HEK293T (cell line): ENCODE results near the gene ONECUT2.
"Not testable (repeated sequence)": the region's sequence is repeated elsewhere in the genome, so short reads cannot be mapped to it uniquely, and the experiment has no call there.

Experiments
- CTCF ChIA-PET: fragments of 350-600 bp; formaldehyde crosslinking; extraction: SDS; loops from one replicate; lab custom pipeline; 2021; ENCODE audit warnings: antibody characterized with exemption, inconsistent platforms; lab: Yijun Ruan, JAX
- POLR2A ChIA-PET: fragments of 350-600 bp; formaldehyde crosslinking; extraction: SDS; loops from one replicate; lab custom pipeline; 2020; ENCODE audit warnings: antibody characterized with exemption, inconsistent platforms; lab: Yijun Ruan, JAX
- DNase-seq: peaks from one replicate; pipeline ENCODE4 v3.0.0; 2012; ENCODE audit warnings: mixed read lengths; ENCODE audit errors: extremely low spot score
- ARNT ChIP-seq: fragments of 450-650 bp; IDR thresholded peaks from 2 replicates; pipeline ENCODE4 v1.6.1; 2017; ENCODE audit warnings: mild to moderate bottlenecking
- BHLHE40 ChIP-seq: fragments of 450-650 bp; IDR thresholded peaks from 2 replicates; pipeline ENCODE4 v1.6.1; 2016; ENCODE audit warnings: mild to moderate bottlenecking, moderate library complexity, borderline replicate concordance
- CTBP1 ChIP-seq: fragments of 450-650 bp; IDR thresholded peaks from 2 replicates; pipeline ENCODE4 v1.6.1; 2016; ENCODE audit warnings: borderline replicate concordance
- ELF4 ChIP-seq: fragments of 450-650 bp; IDR thresholded peaks from 2 replicates; pipeline ENCODE4 v1.6.1; 2017; ENCODE audit warnings: antibody characterized with exemption
- FOXA1 ChIP-seq: fragments of 450-650 bp; IDR thresholded peaks from 2 replicates; pipeline ENCODE4 v1.6.1; 2016; ENCODE audit warnings: mild to moderate bottlenecking
- FOXK2 ChIP-seq: fragments of 450-650 bp; IDR thresholded peaks from 2 replicates; pipeline ENCODE4 v1.6.1; 2016; ENCODE audit warnings: mild to moderate bottlenecking
- FOXM1 ChIP-seq: fragments of 450-650 bp; IDR thresholded peaks from 2 replicates; pipeline ENCODE4 v1.6.1; 2017; ENCODE audit warnings: mild to moderate bottlenecking, borderline replicate concordance
- HDGF ChIP-seq: fragments of 450-650 bp; IDR thresholded peaks from 2 replicates; pipeline ENCODE4 v1.6.1; 2017; ENCODE audit warnings: antibody characterized with exemption, borderline replicate concordance
- L3MBTL2 ChIP-seq: fragments of 450-650 bp; conservative IDR thresholded peaks from 2 replicates; pipeline ENCODE4 v1.6.1; 2016; ENCODE audit warnings: mild to moderate bottlenecking
- LEF1 ChIP-seq: fragments of 450-650 bp; IDR thresholded peaks from 2 replicates; pipeline ENCODE4 v1.6.1; 2017; ENCODE audit warnings: mild to moderate bottlenecking, borderline replicate concordance
- NFRKB ChIP-seq: fragments of 450-650 bp; IDR thresholded peaks from 2 replicates; pipeline ENCODE4 v1.6.1; 2016; ENCODE audit warnings: mild to moderate bottlenecking, moderate library complexity
- SP1 ChIP-seq: fragments of 450-650 bp; IDR thresholded peaks from 2 replicates; pipeline ENCODE4 v1.6.1; 2017
- SUZ12 ChIP-seq: fragments of 450-650 bp; IDR thresholded peaks from 2 replicates; pipeline ENCODE4 v1.6.1; 2016; ENCODE audit warnings: mild to moderate bottlenecking
- TARDBP ChIP-seq: fragments of 450-650 bp; IDR thresholded peaks from 2 replicates; pipeline ENCODE4 v1.6.1; 2016
- ZNF384 ChIP-seq: fragments of 450-650 bp; IDR thresholded peaks from 2 replicates; pipeline ENCODE4 v1.6.1; 2016
- TF ChIP-seq, protein P1 (sequence below): fragments of 450-650 bp; IDR thresholded peaks from 2 replicates; pipeline ENCODE4 v1.6.1; 2016

ONECUT2 gene

DNA sequence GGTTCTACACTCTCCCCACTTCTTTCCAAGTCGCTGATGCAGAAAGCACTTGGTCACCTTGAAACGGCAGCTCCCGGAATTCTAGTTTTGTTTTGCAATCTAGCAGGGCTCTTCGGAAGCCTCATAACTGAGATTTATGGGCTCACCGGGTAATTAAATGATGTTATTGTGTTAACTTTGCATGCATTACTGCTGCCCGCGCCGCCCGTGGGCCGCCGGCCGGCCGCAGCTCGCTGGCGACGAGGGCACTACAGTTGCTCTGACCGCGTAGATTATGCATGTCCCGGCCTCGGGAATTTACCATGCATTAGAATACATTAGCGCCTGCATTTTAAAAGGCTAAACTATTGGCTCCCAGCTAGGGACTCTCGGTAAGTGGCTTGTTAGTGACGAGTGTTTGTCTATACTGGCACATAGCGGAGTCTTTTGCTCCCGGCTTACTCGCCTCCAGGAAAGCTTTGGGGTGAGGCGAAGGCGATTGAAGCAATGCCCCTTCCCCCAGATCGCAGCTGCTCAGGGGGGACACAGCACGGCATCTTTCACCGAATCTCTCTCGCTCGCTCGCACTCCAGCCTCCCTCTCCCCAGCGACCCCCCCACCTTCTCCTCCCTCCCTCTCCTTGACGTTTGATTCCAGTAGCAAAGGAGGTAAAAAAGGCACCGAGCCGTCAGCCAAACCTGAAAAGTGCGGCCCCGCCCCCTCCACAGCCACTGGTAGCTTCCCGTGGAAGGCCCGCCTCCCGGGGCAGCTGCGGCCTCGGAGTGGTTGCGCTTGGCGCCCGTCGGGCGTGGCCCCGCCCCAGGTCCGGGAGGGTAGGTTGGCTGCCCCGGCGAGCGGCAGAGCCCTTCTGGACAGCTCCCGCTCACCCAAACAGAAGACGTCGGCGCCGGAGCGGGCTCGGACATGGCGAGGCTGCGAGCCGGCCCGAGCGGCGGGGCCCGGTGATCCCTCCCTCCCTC, at the start of gene ONECUT2:
Gene ONECUT2, plus strand, starts transcription at position 839 of the 959 bp plus-strand sequence. CDS start 343 bp downstream, outside the sequence.
- TF ChIP-seq CTBP1 (no peak), L3MBTL2 (0 out of 2 replicates have a peak, but pooled peaks have one; percentile 40), SP1 (peak; percentile 59), ZNF384 (no peak)
- TF ChIP-seq, protein P1, sequence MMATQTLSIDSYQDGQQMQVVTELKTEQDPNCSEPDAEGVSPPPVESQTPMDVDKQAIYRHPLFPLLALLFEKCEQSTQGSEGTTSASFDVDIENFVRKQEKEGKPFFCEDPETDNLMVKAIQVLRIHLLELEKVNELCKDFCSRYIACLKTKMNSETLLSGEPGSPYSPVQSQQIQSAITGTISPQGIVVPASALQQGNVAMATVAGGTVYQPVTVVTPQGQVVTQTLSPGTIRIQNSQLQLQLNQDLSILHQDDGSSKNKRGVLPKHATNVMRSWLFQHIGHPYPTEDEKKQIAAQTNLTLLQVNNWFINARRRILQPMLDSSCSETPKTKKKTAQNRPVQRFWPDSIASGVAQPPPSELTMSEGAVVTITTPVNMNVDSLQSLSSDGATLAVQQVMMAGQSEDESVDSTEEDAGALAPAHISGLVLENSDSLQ, result peak; percentile 98
- ChIA-PET POLR2A (interaction anchor here (0.6 to 1.0 kb wide), 2 partner anchors 140 to 808 kb away, joined by 3 read pairs; no protein-coding TSS in a partner anchor), CTCF (no interaction called here)
- peak; percentile 88 for DNase-seq

DNA sequence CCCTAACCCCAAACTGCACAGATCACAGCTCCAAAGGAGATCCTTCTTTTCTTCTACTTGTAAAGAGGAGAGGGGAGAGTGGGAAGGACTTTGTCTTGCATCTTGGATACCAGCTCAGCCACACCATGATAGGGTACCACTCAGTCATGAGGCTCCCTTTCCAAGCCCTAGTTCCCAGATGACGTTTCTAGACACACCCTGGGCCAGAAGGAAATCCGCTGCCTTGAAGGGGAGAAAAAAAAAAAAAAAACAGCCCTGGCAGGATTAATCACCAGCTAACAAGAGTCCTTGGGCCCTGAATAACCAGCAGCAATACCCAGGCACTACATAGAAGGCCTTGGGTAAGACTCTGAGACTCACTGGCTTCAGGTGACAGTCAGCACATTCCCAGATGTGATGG, 45.9 kb upstream of the ONECUT2 start:
- ChIA-PET POLR2A (no interaction called here), CTCF (no interaction called here)
- no peak for TF ChIP-seq FOXA1
- no peak for TF ChIP-seq TARDBP
- no peak for TF ChIP-seq CTBP1
- no peak for TF ChIP-seq SP1
- no peak for TF ChIP-seq BHLHE40
- no peak for TF ChIP-seq ELF4
- no peak for TF ChIP-seq NFRKB
- TF ChIP-seq, protein P1, result no peak
- no peak for TF ChIP-seq SUZ12
- TF ChIP-seq HDGF, result no peak
- no peak for TF ChIP-seq ARNT
- no peak for TF ChIP-seq FOXK2
- TF ChIP-seq LEF1, result no peak
- TF ChIP-seq ZNF384, result no peak
- no peak for TF ChIP-seq L3MBTL2
- TF ChIP-seq FOXM1, result no peak
- DNase-seq, result no peak

DNA sequence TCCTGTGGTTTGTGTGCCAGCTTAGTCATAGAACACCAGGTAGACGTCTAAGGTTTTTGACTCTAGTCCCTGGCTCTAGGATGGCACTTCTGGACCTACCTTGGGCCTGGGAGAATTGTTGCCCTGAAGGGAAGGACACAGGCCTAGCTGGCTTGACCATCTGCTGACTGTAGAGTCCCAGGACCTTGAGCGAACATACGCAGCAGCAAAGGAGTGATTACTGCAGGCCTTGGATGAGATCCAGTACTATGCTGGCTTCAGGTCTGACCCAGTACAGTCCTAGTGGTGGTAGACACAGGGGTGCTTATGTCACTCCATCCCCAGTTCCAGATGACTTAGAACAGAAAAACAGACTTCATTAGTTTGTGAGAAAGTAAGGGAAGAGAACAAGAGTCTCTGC, 45.1 kb upstream of the ONECUT2 start:
- no peak for DNase-seq
- ChIA-PET POLR2A (no interaction called here), CTCF (no interaction called here)
- TF ChIP-seq ZNF384 (no peak), SUZ12 (no peak), LEF1 (no peak), TARDBP (no peak), FOXA1 (no peak), SP1 (no peak), L3MBTL2 (no peak), FOXM1 (no peak), HDGF (no peak), NFRKB (no peak), CTBP1 (no peak)
- TF ChIP-seq, protein P1, result no peak

DNA sequence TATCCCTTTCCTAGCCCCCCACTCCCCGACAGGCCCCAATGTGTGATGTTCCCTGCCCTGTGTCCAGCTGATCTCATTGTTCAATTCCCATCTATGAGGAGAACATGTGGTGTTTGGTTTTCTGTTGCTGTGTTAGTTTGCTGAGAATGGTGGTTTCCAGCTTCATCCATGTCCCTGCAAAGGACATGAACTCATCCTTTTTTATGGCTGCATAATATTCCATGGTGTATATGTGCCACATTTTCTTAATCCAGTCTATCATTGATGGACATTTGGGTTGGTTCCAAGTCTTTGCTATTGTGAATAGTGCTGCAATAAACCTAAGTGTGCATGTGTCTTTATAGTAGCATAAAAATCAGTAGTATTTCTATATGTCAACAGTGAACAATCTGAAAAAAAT, 40.4 kb upstream of the ONECUT2 start:
- CTCF ChIA-PET, POLR2A ChIA-PET, DNase-seq: not testable (repeated sequence)

DNA sequence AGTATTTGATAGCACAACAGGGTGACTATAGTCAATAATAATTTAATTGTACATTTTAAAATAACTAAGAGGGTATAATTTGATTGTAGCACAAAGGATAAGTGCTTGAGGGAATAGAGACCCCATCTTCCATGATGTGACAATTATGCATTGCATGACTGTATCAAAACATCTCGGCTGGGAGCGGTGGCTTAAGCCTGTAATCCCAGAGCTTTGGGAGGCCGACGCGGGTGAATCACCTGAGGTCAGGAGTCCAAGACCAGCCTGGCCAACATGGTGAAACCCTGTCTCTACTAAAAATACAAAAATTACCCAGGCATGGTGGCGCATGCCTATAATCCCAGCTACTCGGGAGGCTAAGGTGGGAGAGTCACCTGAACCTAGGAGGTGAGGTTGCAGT, 38.3 kb upstream of the ONECUT2 start:
- DNase-seq, CTCF ChIA-PET, POLR2A ChIA-PET: not testable (repeated sequence)

DNA sequence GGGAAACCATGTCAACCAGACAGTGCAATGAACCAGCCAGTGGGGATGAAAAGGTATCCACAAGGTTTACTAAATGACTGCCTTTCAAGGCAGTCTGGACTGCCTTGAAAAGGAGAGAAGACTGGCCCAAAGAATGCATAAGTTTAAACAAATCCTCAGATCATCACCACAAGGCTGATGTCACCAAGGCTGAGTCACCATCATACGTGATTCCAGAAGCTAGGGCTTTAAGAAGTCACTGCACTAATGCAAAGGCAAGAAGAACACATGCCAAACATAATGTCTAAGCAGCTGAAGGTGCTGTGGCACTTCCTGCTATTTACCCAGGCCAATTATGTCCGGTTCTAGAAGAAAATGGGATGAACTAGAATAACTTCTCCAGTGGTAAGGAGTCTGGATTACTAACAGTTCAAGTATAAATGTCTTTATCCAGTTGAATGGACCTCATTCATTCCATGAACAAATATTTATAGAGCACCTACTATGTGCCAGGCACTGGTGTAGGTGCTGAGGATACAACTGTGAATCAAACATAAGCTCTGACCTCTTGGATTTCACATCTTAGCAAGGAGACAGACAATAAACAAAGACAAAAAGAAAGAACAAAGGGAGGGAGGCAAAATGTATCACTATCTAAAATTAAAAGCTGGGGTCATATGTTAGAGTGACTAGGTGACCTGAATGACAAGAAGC, 37.6 kb upstream of the ONECUT2 start:
- TF ChIP-seq SUZ12, result no peak
- no peak for TF ChIP-seq HDGF
- no peak for TF ChIP-seq TARDBP
- TF ChIP-seq ZNF384, result no peak
- no peak for TF ChIP-seq SP1
- TF ChIP-seq L3MBTL2, result no peak
- no peak for DNase-seq
- ChIA-PET POLR2A (no interaction called here), CTCF (no interaction called here)
